GM21390 (cell line): ENCODE measurements around the gene MKI67.

Experiments
- ATAC-seq: cut with Tn5 transposase; IDR thresholded peaks from one replicate; pipeline ENCODE4 v1.9.1; 2021; ENCODE audit not compliant: unreplicated experiment

MKI67 gene

GRCh38 chr10:128068398-128069285 is 57.6 kb downstream of the MKI67 start:
- no peak for ATAC-seq

- ATAC-seq, result no peak
Observed at GRCh38 chr10:128067691-128068397, 58.4 kb downstream of the MKI67 start.

- ATAC-seq, result no peak
Observed at GRCh38 chr10:128066870-128067382, 59.3 kb downstream of the MKI67 start.

GRCh38 chr10:128065881-128066534 is 60.2 kb downstream of the MKI67 start:
- ATAC-seq, result no peak

- ATAC-seq, result no peak
Observed at GRCh38 chr10:128064970-128065580, 61.1 kb downstream of the MKI67 start.

- peak; percentile 53 for ATAC-seq
Observed at GRCh38 chr10:128064108-128064969, 61.9 kb downstream of the MKI67 start.

- ATAC-seq, result peak; percentile 33
Observed at GRCh38 chr10:128063736-128064107, 62.5 kb downstream of the MKI67 start.

- peak; percentile 45 for ATAC-seq
Observed at GRCh38 chr10:128062881-128063563, 63.2 kb downstream of the MKI67 start.

GRCh38 chr10:128062331-128062880 is 63.8 kb downstream of the MKI67 start:
- ATAC-seq, result no peak

GRCh38 chr10:128061306-128062300 is 64.6 kb downstream of the MKI67 start:
- ATAC-seq, result no peak

GRCh38 chr10:128060341-128061250 is 65.6 kb downstream of the MKI67 start:
- no peak for ATAC-seq

- ATAC-seq, result no peak
Observed at GRCh38 chr10:128059982-128060293, 66.3 kb downstream of the MKI67 start.

GRCh38 chr10:128059266-128059981 is 66.8 kb downstream of the MKI67 start:
- no peak for ATAC-seq

- ATAC-seq, result no peak
Observed at GRCh38 chr10:128058750-128059134, 67.5 kb downstream of the MKI67 start.

- ATAC-seq, result no peak
Observed at GRCh38 chr10:128058106-128058749, 68.0 kb downstream of the MKI67 start.
